ENCODE data around the gene CDK5RAP3.

The CDK5RAP3 gene

GRCh38 chr17:47946929-47947397, 23.9 kb upstream of the CDK5RAP3 start:
- Histone ChIP-seq H3K27ac (replicated peaks) (no peak overlapping the region), H3K27me3 (ENCODE audit: insufficient read depth, poor library complexity, severe bottlenecking) (no peaks in the 10 kb centered on the region), H3K4me3 (replicated peaks; ENCODE audit: insufficient read depth, low read length) (no peak overlapping the region)
- DNase-seq (ENCODE audit: low read depth in 1 of 2, low spot score in 1 of 2) = peak; percentile 67 to 73
- TF ChIP-seq GABPA (IDR thresholded peaks at IDR 0.05; ENCODE audit: low read depth) (0 out of 2 replicates have a peak, but pooled peaks have one; percentile 8), POLR2AphosphoS5 (IDR thresholded peaks at IDR 0.05; ENCODE audit: low read depth) (no peak)
- TF ChIP-seq, protein P1, sequence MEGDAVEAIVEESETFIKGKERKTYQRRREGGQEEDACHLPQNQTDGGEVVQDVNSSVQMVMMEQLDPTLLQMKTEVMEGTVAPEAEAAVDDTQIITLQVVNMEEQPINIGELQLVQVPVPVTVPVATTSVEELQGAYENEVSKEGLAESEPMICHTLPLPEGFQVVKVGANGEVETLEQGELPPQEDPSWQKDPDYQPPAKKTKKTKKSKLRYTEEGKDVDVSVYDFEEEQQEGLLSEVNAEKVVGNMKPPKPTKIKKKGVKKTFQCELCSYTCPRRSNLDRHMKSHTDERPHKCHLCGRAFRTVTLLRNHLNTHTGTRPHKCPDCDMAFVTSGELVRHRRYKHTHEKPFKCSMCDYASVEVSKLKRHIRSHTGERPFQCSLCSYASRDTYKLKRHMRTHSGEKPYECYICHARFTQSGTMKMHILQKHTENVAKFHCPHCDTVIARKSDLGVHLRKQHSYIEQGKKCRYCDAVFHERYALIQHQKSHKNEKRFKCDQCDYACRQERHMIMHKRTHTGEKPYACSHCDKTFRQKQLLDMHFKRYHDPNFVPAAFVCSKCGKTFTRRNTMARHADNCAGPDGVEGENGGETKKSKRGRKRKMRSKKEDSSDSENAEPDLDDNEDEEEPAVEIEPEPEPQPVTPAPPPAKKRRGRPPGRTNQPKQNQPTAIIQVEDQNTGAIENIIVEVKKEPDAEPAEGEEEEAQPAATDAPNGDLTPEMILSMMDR (IDR thresholded peaks at IDR 0.05; ENCODE audit: insufficient read depth, low read length) = peak; percentile 87

DNA sequence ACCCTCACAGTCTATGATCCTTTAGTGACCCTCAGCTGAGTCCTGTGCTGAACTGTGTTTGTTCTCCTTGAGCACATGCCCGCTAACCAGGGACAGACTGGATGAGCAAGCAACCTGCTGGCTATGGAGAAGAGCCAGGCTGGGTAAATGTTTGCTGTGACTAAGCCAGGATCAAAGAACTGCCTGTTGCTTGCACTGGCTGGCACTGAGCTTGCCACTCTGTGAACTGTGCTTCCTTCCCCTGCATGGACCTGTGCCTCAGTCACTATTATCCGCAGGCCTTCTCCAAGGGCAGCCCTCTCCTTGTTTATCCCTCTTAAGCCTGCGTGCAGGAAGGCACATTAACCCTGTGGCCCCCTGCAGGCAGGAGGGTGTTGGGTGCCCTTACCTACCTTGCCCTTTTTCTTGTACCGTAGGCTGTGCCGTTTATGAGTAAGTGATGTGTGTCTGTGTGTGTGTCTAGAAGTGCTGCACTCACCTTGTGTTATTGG, 22.2 kb upstream of the CDK5RAP3 start:
- no peak for DNase-seq (ENCODE audit: low read depth in 1 of 2, low spot score in 1 of 2)

GRCh38 chr17:47949197-47949759, 21.6 kb upstream of the CDK5RAP3 start:
- peak; percentile 63 to 84 for DNase-seq (ENCODE audit: low read depth in 1 of 2, low spot score in 1 of 2)
- TF ChIP-seq, protein P1 (IDR thresholded peaks at IDR 0.05; ENCODE audit: insufficient read depth, low read length) = peak; percentile 41
- TF ChIP-seq POLR2AphosphoS5 (IDR thresholded peaks at IDR 0.05; ENCODE audit: low read depth) = no peak
- H3K27me3 ChIP-seq (ENCODE audit: insufficient read depth, poor library complexity, severe bottlenecking) = no peaks in the 10 kb centered on the region
- H3K27ac ChIP-seq (replicated peaks) = no peak overlapping the region
- H3K4me3 ChIP-seq (replicated peaks; ENCODE audit: insufficient read depth, low read length) = no peak overlapping the region

More for the DNA sequence above, 22.2 kb upstream of the CDK5RAP3 start:
- H3K27me3 ChIP-seq (ENCODE audit: insufficient read depth, poor library complexity, severe bottlenecking) = no peaks in the 10 kb centered on the region
- no peak overlapping the region for H3K27ac ChIP-seq (replicated peaks)
- no peak overlapping the region for H3K4me3 ChIP-seq (replicated peaks; ENCODE audit: insufficient read depth, low read length)
- TF ChIP-seq POLR2AphosphoS5 (IDR thresholded peaks at IDR 0.05; ENCODE audit: low read depth) (no peak), GABPA (IDR thresholded peaks at IDR 0.05; ENCODE audit: low read depth) (no peak), SPI1 (IDR thresholded peaks at IDR 0.05; ENCODE audit: borderline replicate concordance, low read depth) (no peak), REST (IDR thresholded peaks at IDR 0.05; ENCODE audit: insufficient replicate concordance, low read depth) (no peak)
- TF ChIP-seq, protein P1 (IDR thresholded peaks at IDR 0.05; ENCODE audit: insufficient read depth, low read length) = no peak

- TF ChIP-seq POLR2AphosphoS5 (IDR thresholded peaks at IDR 0.05; ENCODE audit: low read depth) (no peak), GABPA (IDR thresholded peaks at IDR 0.05; ENCODE audit: low read depth) (no peak), SPI1 (IDR thresholded peaks at IDR 0.05; ENCODE audit: borderline replicate concordance, low read depth) (peak; percentile 8; the same call in 1 of the 2 replicates)
- TF ChIP-seq, protein P1 (IDR thresholded peaks at IDR 0.05; ENCODE audit: insufficient read depth, low read length) = no peak
- H3K27me3 ChIP-seq (ENCODE audit: insufficient read depth, poor library complexity, severe bottlenecking) = no peaks in the 10 kb centered on the region
- DNase-seq (ENCODE audit: low read depth in 1 of 2, low spot score in 1 of 2) = peak in 1 of 2 experiments; percentile 47
- no peak overlapping the region for H3K27ac ChIP-seq (replicated peaks)
- H3K4me3 ChIP-seq (replicated peaks; ENCODE audit: insufficient read depth, low read length) = no peak overlapping the region
Measured at GRCh38 chr17:47949946-47950345, 21.0 kb upstream of the CDK5RAP3 start.

Measured in HL-60 (cell line).